Bone marrow (tissue), 2 donors: Measurements from ENCODE around the gene IL22RA1.

Experiments used
- DNase-seq, 2 donors: peaks; one replicate each; lab custom pipeline; 2025; lab: John Stamatoyannopoulos, UW

IL22RA1 gene

DNA sequence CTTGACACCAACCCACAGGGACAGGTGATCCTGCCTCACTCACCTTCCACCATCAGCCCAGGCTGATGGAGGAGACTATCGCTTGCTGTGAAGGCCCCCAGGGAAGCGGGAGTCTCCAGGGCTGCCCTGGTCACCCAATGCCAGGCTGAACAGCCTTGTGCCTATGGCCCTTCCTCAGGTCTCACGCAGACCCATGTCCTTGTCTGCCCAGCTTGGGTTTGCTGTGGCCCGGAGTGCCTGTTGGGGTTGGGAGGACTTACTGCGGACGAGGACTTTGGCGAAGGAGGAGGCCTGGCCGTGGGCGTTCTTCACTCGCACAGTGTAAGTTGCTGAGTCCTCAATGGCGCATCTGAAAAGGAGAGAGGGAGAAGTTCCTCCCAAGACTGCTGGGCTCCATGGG, 45.3 kb downstream of the IL22RA1 start:
- DNase-seq: no peak

DNA sequence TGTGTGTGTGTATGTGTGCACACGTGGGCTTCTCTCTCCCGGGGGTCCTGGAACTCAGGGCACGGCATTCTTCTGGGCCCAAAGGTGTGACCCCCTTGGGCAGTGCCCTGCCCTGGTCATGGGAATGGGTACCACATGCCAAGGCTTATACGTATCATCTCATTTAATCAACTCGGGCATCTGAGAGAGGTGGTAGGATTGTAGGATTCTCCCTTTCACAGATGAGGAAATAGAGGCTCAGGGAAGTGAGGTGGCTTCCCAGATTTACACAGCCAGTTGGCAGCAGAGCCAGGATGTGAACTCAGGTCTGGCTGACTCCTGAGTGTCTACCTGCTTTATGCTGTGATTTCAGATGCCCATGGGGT, 46.2 kb downstream of the IL22RA1 start:
- no peak for DNase-seq

GRCh38 chr1:24096009-24096738, 46.8 kb downstream of the IL22RA1 start:
- no peak for DNase-seq

DNA sequence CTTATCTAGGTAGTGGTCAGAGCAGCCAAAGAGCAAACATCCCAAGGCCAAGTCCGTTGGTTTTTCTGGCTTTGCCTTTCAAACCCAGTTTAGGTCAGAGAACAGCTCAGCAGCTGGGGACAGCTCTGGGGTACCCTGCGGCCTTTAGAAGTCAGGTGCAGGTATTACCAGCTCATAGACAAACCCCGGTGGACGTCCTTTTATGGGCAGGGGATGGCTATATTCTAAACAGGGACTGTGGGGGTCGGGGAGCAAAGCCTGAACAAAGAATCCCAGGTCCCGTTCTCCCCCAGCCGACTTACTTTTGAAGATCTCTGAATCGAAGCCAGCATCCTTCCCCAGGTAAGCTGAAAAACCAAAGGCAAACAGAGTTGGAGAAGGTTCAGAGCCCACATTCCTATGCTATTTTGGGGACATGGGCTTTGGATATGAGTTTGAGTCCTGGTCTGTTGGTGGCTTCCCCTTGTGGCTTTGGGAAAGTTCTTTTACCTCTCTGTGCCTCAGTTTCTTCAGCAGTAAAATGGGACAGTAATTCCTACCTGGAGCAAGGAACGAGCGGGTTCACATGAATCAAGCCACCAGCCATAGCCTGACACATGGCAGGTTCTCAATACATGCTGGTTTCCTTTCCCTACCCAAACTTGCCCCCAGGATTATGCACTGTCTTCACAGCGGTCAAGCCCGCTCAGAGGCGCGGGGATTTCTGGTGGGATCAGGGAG, 47.6 kb downstream of the IL22RA1 start:
- no peak for DNase-seq

- no peak for DNase-seq
Observed at GRCh38 chr1:24094554-24094953, 48.4 kb downstream of the IL22RA1 start.

GRCh38 chr1:24093732-24094131, 49.2 kb downstream of the IL22RA1 start:
- no peak for DNase-seq

GRCh38 chr1:24092979-24093378, 50.0 kb downstream of the IL22RA1 start:
- no peak for DNase-seq

GRCh38 chr1:24091971-24092482, 50.9 kb downstream of the IL22RA1 start:
- no peak for DNase-seq

- no peak for DNase-seq
Observed at GRCh38 chr1:24090736-24091135, 52.2 kb downstream of the IL22RA1 start.

GRCh38 chr1:24089743-24090555, 53.0 kb downstream of the IL22RA1 start:
- no peak for DNase-seq

DNA sequence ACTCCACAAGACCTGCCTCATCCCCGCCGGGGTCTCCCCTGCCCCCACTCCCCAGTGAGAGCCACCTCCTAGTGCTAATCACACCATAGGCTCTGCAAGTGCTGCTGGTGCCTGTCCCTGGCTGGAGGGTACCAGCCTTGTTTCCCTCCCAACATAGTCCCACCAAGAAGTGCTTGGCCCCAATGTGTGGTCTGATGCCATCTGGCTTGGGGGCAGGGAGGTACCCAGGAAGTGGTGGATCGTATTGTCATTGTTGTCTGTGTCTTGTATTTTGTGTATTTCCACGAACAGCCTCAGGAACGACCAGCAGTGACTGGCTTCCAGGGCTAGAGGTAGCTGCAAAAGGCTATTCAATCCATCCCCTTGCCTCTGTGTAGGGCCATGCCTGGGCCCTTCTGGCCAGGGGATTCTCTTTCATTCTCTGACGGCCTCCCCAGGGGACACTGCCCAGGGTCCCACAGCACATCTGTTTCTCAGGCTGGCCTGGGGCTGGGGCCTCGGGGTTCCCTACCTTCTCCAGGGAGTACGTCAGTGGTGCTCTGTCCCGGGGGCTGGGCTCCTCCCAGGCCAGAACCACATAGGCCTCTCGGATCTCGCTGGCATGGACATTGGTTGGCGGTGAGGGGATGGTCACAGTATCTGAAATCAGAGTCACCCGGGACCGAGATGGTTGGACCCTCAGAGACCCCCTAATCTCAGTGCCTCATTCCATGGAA, 53.8 kb downstream of the IL22RA1 start:
- DNase-seq: no peak

- DNase-seq: no peak
Observed at GRCh38 chr1:24086466-24086865, 56.5 kb downstream of the IL22RA1 start.

DNA sequence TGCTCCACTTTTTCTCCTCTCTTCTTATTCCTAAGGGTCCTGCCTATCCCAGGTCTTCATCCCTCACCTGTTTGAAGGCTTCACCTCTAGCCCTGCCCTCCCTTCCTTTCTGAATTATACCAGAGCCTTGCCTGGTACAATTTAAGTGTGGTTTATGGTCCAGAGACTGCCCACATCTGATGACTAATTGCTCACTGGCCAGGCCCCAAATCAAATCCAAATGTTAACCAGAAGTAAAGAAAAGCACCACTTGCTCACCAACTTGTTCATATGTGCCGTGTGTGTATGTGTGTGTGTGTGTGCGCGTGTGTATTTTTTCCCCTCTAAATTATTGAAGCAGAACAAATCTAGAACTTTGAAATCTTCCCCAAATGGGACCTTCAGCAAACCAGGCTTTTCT, 57.4 kb downstream of the IL22RA1 start:
- no peak for DNase-seq

DNA sequence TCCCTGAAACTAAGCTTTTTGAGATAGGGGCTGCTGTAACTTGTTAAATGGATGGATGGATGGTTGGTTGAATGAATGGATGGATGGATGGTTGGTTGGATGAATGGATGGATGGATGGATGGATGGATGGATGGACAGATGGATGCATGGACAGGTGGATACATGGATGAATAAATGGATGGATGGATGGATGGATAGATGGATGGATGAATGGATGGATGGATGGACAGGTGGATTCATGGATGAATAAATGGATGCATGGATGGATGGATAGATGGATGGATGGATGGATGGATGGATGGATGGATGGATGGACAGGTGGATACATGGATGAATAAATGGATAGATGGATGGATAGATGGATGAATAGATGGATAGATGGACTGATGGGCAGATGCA, 57.9 kb downstream of the IL22RA1 start:
- no peak for DNase-seq

- DNase-seq: no peak
Observed at GRCh38 chr1:24084050-24084449, 58.9 kb downstream of the IL22RA1 start.

- DNase-seq: no peak
Observed at GRCh38 chr1:24082372-24082771, 60.6 kb downstream of the IL22RA1 start.

DNA sequence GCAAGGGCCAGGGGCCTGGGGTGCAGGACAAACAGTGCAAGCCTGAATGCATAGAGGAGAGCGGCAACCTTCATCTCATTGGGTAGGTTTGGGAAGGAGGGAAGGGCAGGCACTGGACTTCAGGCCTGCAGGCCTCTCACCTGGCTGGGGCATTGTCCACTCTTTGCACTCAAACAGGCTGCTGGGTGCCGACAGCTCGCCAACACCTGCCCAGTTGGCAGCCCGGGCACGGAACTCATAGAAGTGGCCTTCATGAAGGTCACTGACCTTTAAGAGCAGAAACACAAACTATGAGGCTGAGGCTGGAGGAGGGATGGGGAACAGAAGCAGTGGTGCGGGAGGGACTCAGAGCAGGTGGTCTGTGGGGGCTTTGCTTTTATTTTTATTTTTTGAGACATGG, 61.8 kb downstream of the IL22RA1 start:
- no peak for DNase-seq

- no peak for DNase-seq
Observed at GRCh38 chr1:24080131-24080530, 62.8 kb downstream of the IL22RA1 start.

GRCh38 chr1:24077278-24077978, 65.5 kb downstream of the IL22RA1 start:
- DNase-seq: no peak

- no peak for DNase-seq
Observed at GRCh38 chr1:24075946-24076345, 67.0 kb downstream of the IL22RA1 start.

DNA sequence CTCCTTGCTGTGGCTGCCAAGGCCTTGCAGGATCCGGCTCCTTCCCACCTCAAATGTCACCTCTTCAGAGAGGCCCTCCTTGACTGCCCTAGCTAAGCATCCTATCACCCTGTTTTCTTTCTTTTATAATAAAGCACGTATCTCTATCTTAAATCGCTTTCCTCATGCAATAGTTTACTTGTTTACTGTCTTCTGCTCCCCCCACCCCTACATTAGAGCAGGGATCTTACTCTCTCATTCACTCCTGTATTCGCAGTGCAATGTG, 67.4 kb downstream of the IL22RA1 start:
- no peak for DNase-seq
